IPS-NIHi7 (cell line): ENCODE results near the gene RTN4RL2.
"Not testable (repeated sequence)": the region's sequence is repeated elsewhere in the genome, so short reads cannot be mapped to it uniquely, and the experiment has no call there.

ENCODE experiments used
- DNase-seq: peaks from one replicate; pipeline ENCODE4 v3.0.0; 2012; ENCODE audit warnings: mixed read lengths; ENCODE audit errors: extremely low spot score

RTN4RL2 gene

DNA sequence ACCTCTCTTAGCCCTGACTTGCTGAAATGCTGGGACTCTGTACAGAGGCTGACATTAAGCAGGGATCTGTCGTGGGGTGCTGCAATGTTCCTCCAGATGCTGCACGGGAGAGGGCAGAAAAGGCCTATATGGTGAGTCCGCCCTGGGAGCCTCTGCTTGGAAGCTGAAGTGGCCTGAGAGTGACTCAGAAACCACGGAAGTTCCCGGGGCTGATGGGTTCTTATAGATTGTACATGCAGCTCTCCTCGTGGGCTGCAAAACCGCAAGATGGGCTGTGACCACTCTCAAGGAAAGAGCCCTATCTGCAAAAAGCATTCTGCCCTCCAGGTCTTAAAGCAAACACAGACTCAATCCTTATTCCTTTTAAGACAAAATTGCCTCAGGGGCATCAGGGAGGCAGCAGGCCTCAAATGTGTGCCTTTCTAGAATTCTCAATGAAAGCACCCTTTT is 27.6 kb upstream of the RTN4RL2 start:
- DNase-seq = no peak

DNA sequence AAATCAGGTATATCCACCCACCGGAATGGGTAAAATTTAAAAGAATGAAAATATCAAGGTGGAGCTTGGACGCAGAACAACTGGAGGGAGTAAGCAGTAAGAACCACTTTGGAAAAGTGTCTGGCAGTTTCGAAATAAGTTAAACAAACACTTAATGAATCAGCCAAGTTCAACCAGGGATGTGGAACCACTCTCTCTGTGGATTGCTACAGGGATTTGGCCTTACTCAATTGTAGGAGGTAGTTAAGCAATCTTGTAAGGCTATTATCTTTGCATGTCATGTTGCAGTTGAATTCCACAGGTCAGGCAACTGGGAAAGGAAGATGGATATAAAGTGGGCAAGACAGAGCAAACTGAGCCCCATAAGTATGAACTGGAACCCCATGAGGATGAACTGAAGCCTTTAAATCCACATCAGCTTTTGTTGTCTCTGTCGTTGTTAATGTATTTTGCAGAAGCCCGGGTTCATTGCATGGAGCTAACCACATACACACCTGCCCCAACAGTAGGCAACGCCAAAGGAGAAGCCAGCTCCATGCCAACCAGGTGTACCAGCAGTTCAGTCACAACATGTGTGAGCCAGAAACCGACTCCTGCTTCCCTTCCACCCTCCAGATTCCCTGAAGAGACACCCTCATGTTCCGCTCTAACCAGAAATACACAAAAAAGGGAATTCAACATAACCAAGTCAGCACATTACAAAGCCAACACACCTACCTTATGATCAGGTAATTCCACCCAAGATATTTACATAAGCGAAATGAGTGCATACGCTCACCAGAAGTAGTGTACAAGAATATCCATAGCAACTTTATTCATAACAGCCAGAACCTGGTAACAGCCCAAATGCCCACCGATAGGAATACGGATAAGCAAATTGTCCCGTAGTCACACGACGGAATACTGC is 25.4 kb upstream of the RTN4RL2 start:
- no peak for DNase-seq

DNA sequence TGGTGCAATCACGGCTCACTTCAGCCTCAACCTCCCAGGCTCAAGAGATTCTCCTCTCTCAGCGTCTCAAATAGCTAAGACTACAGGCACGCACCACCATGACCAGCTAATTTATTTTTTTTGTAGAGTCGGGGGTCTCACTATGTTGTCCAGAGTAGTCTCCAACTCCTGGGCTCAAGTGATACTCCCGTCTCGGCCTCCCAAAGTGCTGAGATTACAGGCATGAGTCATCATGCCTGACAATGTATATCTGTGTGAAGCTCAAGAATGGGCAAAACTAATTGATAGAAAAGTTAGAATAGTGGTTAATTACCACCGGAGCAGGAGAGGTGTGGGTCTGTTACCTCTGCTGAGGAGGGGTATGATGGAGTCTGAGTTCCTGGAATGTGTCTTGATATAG is 24.3 kb upstream of the RTN4RL2 start:
- DNase-seq = no peak

DNA sequence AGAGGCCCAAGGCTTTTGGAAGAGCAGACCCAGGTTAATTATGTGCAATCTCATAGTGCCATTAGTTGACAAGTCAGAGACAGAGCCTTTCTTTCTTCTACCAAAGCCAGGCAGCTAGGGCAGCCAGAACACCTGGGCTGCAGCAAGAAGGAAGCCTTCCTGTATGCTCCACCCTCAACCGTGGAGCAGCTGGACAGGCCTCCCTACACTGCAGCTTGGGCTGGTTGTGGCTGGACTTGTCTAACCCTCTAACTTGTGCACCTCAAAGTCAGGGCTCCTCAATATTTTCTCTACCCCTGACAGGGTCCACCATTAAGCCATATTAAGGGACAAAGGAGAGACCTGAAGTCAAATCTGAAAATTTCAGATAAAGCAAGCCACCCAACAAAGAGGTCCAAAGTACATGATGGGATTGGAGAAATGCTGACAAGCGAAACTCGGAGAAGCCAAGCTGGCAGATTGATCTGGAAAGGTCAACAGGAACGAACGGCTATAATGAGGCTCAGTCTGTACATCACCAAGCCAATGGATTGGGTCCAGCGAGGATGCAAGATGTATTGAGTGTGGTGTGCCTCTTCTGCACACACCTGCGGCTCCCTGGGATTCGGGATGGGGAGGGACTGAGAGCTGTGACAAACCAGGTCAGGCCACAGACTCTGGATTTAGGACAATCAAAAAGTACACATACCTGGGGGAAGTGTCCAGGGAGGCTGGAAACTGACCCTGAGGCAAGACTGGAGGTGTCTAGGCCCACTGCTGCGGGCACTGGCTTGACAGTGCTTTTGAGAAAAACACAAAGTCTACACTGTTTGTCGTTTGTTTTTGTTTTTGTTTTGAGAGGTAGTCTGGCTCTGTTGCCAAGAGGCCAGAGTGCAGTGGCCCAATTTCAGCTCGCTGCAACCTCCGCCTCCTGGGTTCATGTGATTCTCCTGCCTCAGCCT is 21.7 kb upstream of the RTN4RL2 start:
- no peak for DNase-seq

DNA sequence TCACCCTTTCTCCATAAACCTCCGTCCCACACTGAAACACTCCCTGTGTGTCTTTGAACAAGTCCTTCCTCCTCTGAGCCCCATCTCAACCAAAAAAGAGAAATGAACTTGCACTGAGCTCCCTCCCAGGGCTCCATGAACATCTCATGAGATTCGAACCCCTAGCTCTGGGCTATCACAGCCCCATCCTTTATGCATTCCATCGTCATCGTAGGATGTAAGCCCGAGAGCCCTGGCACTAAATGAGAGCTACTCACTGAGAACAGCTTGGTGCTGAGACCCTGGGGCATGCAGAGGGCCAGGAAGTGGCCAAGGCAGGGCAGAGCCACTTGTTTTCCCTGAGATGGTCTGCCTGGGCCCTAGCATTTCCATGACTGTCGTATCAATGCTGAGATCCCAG is 20.5 kb upstream of the RTN4RL2 start:
- no peak for DNase-seq

DNA sequence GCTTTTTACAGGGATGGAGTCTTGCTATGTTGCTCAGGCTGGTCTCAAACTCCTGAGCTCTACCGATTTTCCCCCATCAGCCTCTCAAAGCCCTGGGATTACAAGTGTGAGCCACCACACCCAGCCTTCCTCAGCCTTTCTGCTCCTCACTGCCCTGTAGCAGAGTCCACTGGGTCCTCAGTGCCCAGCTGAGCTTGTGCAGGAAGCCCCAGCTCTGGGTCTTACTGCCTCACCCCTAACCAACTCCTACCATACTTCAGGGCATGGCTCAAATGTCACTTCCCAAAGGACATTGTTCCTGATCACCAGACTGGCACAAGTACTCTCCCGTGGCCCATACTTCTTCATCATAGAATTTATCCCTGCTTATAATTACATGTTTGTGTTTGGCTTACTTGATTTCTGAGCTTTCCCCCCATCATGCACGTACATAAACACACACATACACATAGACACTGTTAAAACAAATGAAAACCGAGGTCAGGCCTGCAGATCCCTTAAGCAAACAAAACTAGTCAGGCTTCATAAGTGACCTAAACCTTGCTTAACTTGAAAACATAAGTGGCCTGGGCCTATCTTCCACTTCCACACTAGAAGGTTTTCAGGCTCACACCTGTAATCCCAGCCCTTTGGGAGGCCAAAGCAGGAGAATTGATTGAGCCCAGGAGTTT is 19.4 kb upstream of the RTN4RL2 start:
- no peak for DNase-seq

DNA sequence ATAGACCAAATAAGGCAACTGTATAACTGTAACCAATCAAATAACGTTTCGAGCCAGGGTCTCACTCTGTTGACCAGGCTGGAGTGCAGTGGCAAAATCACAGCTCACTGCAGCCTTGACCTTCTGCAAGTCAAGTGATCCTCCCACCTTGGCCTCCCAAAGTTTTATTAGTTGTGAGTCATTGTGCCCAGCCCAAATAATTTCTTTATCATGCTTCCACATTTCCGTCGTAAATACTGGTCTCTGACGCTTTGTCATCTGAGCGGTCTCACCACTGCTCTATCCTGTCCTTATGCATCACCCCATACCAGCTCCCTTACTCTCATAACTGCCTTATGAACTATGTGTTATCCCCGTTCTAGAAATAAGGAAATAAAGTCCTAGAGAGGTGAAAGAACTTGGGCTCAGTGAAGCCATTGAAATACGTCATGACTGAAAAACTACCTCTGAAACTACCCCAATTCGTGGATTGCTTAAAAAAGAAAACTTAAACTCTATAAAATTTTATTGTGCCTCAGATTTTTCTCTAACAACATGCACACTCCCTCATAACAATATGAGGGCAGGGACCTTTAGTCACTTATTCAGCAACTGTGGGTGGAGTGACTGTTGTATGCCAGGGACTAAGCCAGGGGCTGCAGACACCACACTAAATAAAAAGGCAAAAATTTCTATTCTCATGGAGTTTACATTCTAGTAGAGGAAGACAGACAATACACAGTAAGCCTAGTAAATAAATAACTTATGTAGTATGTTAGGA is 15.8 kb upstream of the RTN4RL2 start:
- DNase-seq = no peak

DNA sequence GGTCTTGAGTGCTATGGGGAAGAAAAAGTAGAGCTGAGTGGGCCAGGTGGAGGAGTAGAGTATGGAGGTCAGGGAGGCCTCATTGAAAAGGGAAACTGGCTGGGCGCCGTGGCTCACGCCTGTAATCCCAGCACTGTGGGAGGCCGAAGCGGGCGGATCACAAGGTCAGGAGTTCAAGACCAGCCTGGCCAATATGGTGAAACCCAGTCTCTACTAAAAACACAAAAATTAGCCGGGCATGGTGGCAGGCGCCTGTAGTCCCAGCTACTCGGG is 15.3 kb upstream of the RTN4RL2 start:
- not testable (repeated sequence) for DNase-seq

DNA sequence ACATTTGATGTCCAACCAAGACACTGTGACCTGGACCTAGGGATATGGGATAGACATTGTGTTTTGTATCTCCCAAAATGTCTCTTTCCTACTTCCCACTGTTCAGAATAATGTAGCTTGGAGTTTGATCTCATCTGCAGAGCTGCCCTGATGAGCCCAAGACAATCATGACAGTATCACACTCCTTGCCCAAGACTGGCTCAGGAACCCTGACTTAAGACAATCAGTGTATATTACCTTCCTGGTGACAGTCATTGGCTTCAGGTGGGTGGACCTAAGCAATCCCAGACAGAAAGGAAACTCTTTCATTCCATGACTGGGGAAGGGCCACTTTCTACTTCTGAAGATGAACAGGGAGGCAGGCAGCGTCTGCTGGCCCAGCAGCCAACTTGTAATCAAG is 14.3 kb upstream of the RTN4RL2 start:
- no peak for DNase-seq

DNA sequence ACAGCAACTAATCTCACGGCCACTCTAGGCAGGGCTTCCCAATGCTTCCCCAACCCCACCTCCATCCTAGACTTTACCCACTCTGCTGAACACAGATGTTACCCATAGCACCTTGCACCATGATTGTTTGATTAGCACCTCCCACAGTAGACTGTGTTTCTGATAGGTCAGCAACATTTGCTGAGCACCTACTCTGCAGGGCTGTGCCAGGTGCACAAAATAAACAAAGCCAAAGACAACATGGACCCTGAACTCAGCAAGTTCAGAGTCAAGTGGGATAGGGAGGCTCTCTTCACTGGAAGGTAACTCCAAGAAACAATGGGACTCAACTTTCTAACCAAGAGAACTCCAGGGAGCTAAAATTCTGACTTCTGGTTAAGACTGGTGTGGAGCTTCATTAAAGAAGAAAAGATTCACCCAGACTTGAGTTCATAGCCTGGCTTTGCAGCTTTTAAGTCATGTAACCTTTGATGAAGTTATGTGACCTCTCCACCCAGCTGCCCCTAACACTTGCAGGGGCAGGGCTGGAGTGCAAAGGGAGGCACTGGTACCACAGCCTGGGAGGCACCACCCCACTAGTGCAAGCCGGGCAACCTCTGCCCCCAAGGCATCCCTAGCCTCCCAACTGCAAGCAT is 6.7 kb upstream of the RTN4RL2 start:
- no peak for DNase-seq

DNA sequence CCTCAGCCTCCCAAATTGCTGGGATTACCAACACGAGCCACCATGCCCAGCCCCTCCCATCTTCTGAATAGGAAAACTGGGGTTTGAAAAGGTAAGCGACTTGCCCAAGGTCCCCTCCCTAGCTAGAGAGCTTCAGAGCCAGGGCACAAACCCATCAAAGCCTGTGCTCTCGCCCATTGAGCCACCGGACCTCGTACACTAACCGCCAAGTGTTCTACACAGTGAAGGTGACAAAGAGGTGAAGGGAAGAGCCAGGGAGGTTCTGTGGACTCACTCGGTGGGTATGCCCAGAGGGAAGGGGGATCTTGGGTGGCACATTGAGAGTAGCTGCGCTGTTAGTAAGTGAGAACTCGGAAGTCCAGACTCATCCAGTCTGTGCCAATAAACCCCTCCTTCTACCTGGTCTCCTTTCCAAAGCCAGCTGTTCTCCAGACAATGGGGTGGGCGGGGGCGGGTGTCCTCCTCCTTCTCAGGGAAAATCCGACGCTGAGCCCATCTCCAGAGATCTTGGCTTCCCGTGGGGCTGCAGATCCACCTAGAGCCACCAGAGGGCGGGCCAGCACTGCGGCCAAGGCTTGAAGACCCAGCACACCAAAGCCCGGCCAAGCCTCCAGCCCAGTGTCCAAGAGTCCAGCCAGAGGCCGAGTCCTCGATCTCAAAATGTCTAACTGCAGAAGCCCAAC is 3.2 kb upstream of the RTN4RL2 start:
- peak; percentile 86 for DNase-seq

DNA sequence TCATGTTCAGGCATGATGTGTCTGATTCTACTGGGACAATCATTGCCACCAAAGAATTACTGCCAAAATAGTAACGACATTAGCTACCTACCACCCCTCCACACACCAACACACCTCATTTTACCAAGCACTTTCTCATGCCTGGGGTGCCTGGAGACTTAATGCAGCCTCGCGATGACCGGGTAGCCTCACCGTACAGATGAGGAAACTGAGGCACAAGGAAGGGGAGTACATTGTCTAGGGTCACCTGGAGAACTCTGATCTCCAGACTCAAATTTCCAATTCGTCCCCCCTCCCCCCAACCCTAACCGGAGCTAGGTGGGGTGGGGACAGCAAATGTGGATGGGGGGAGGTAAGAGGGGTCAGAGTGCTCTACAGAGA is 2.7 kb upstream of the RTN4RL2 start:
- no peak for DNase-seq

DNA sequence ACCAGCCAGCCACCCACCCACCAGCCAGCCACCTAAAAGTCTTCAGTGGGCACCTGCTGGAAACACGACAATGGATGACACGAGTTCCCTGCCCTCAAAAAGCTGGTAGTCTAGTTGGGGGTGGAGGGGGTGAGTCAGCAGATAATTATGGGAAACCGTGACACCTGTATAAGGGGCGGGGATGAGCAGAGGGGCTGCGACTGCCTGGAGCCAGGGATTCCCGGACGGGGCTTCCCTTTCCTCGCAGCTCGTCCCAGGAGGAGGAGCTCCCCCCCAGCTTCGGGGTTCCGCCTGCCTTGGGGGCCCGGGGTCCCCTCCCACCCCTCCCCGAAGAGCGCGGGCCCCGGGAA is 2.3 kb upstream of the RTN4RL2 start:
- peak; percentile 71 for DNase-seq

DNA sequence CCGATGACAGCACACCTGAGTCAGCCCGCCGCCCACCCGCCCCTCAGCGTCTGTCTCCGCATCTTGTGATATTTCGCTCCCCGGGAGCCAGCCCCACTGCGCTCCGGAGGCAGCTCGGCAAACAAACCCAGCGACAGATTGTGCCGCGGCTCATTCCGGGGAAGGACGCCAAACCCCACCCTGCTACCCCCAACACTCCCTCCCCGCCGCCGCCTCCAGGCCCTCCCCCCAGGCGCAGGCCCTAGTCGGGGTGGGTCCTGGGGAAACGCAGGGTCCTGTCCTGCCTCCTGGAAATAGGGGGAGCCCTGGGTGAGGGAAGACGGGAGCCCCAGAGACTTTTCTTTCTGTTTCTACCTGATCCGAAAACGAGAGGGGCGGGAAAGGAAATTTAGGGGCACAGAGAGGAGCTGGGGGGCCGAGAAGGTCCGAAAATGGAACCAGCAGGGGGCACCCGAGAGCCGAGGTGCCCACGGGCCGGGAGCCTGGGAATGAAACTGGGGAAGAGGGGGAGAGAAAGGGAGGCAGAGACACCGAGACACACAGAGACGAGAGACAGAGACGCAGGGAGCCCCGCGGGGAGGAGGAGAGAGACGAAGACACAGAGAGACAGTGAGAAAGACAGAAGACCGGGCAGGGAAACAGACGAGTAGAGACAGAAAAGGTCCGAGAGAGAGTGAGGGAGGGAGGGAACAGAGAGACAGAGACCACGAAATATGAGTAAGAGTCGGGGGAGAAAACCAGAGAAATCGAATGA is 1.7 kb upstream of the RTN4RL2 start:
- DNase-seq = peak; percentile 54

DNA sequence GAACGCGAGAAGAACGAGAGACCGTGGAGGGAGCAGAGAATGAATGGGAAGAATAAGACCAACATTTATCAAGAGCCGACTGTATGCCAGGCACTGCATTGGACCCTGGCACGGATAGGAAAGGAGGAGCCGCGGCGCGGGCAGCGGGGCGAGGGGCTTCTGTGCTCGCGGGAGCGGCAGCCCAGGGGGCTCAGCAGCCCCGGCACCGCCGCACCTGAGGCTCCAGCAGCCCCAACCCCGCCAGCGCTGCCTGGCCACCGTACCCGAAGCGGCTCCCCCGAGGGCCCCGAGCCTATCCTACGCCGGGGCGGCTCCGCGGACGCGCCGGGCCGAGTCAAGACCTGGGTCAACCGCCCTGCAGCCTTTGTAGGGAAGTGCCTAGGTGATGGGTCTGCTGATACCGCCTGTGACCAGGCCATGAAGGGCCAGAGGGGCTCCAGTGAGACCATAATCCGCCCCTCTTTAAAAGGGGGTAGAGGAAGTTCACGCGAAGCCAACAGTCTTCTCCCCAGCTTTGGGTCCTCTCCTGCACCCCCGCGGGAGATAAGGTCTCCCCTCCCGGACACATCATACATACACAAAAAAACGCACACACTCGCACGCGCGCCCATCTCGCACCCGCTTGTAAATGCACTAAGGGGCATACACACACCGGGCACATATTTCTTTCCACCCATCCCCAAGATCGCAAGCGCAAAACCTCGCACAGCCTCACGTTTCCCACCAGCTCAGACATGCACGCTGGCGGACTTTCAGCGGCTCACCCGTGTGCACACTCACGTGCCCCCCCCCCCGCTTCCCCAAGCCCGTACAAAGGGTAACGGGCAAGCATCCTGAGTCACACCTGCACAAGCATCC is 935 bp upstream of the RTN4RL2 start:
- no peak for DNase-seq

DNA sequence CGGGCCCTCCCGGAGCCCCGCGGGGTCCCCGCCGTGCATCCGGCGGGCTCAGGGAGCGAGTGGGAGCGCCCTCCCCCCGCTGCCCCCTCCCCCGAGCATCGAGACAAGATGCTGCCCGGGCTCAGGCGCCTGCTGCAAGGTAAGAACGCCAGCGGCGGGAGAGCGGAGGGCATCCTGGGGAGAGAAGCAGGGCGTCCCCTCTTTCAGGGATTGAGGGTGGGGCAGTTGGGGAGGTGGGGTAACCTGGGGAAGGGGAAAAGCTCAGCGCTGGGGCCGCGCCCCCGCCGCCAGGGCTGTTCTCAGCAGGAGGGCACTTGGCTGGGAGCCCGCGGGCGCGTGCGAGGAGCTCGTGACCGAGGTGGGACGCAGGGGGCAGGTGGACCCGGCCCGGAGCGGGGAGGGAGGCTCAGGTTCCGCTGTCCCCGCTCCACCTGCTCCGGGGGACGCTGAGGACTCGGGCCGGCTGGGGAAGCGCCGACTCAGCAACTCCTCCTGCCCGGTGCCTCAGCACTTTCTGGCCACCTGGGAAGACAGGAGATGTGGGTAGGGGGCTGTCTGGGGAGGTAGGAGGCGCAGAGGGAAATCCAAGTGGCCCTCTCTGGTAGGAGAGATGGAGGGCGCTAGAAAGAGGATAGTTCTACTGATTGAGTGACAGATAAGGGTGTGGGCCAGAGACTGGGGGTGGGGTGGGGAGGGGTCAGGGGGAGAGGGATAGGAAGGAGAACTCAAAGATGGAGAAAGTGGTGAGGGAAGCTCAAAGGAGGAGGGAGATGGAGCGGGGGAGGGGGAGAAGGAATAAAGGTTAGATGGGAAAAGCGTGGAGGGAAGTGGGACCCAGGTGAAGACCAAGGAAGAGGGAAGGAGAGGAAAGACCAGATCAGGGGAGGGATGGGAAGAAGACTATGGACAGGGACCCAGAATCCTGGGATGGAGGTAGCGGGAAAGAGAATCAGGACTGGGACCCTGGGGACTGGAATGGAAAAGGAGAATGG is 726 bp downstream of the RTN4RL2 start:
- peak; percentile 48 for DNase-seq

DNA sequence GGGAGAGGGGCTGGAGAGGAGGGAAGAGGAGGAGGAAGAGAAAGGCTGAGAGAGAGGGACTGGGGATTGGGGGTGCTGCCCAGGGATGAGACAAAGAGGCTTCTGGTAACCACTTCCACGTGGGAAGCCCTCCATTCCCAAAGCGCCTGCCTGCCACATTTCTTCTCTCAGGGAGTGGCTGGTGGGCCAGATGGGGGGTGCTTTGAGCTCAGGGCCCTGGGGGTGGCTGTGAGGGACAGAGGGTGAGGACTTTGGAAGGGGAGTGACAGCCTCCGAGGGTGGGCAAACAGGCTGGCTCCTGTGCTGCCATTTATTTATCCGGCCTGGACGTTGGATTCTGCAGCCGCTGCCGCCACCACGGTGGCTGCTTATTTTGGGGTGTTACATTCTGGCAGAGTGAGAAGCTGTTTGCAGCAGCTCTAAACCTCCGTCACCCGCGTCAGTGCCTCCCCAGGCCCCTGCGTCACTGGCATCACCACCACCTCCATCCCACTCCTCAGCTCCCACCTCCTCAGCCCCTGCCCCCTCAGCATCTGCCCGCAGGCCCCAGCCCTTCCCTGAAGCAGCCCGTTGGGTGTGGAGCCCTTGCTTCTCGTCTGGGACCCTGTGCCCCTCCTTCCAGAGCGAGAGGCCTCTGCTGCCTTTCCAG is 1.6 kb downstream of the RTN4RL2 start:
- DNase-seq = no peak
